Chondrocyte (in vitro differentiated cells): ENCODE data around the gene CYGB. TPM values are rescaled to one million over a fixed set of nuclear protein-coding genes. Genes with fewer than 3 reads are reported as not detected.

Source experiments
- DNase-seq: peaks from one replicate; pipeline ENCODE4 v3.0.0; 2021; ENCODE audit warnings: mixed read lengths, low spot score
- H3K27ac Mint-ChIP-seq: one replicate; pipeline ENCODE4 v1.8.0; 2021; ENCODE audit warnings: mild to moderate bottlenecking, moderate library complexity, mixed read lengths; ENCODE audit not compliant: unreplicated experiment
- H3K27me3 Mint-ChIP-seq: 2 replicates; pipeline ENCODE4 v1.8.0; 2021; ENCODE audit warnings: low read depth, mixed read lengths
- H3K36me3 Mint-ChIP-seq: 2 replicates; pipeline ENCODE4 v1.8.0; 2021; ENCODE audit warnings: low read depth, mixed read lengths
- H3K4me1 Mint-ChIP-seq: 2 replicates; pipeline ENCODE4 v1.8.0; 2021; ENCODE audit warnings: low read depth, mild to moderate bottlenecking, mixed read lengths
- H3K4me3 Mint-ChIP-seq: one replicate; pipeline ENCODE4 v1.8.0; 2021; ENCODE audit warnings: mild to moderate bottlenecking, moderate library complexity, mixed read lengths; ENCODE audit not compliant: unreplicated experiment
- H3K9me3 Mint-ChIP-seq: 2 replicates; pipeline ENCODE4 v1.8.0; 2021; ENCODE audit warnings: low read depth, mixed read lengths
- total RNA-seq: library from RNA; stranded (reverse); gene quantifications from 3 replicates; pipeline ENCODE4 v1.2.1, GENCODE V29; 2021
- TF ChIP-seq, protein P1 (sequence below): fragments of 200-600 bp; sonication (generic); IDR thresholded peaks from 2 replicates; pipeline ENCODE4 v1.5.0; 2021; ENCODE audit warnings: antibody characterized with exemption, mild to moderate bottlenecking, moderate library complexity

Gene CYGB
- total RNA-seq, 1 donor from 2014 or later, result 5.4 TPM

DNA sequence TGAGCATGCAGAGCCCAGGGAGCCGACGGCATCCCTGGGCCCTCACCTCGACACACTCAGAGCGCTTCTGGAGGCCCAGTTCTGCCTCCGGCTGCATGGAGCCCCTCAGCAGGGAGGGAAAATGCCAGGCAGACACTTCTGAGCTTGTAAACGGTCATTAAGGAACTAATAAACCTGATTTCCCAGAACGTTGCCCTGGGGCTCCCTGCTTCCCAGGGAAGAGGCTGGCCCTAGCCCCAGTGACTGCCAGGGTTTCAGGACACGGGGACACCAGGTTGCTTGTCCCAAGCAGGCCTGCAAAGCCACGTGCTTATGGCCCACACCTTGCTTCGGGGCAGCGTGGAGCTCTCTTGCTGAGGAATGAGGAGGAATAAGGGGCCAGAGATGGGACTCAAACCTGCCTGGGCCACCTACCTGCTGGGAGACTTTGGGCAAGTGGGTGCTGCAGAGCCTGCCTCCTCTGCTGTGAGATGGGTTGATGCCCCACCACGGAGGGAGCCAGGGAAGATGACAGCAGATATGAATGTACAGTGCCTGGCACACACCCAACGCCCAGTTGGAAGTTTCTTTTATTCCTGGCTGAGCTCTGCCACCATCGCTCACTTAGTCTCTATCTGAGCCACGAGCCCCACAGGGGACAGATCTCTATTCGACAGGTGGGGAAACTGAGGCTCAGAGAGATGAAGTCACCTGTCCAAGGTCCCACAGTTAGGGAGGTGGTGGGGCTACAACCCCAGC, 41.7 kb downstream of the CYGB start:
- Mint-ChIP-seq H3K4me1 (peaks cover 44% of the 10 kb centered on the region), H3K27ac (no peak overlapping the region), H3K9me3 (no peaks in the 10 kb centered on the region), H3K27me3 (no peaks in the 10 kb centered on the region), H3K36me3 (no peaks in the 10 kb centered on the region), H3K4me3 (no peak overlapping the region)
- no peak for DNase-seq
- TF ChIP-seq, protein P1, sequence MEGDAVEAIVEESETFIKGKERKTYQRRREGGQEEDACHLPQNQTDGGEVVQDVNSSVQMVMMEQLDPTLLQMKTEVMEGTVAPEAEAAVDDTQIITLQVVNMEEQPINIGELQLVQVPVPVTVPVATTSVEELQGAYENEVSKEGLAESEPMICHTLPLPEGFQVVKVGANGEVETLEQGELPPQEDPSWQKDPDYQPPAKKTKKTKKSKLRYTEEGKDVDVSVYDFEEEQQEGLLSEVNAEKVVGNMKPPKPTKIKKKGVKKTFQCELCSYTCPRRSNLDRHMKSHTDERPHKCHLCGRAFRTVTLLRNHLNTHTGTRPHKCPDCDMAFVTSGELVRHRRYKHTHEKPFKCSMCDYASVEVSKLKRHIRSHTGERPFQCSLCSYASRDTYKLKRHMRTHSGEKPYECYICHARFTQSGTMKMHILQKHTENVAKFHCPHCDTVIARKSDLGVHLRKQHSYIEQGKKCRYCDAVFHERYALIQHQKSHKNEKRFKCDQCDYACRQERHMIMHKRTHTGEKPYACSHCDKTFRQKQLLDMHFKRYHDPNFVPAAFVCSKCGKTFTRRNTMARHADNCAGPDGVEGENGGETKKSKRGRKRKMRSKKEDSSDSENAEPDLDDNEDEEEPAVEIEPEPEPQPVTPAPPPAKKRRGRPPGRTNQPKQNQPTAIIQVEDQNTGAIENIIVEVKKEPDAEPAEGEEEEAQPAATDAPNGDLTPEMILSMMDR, result no peak

DNA sequence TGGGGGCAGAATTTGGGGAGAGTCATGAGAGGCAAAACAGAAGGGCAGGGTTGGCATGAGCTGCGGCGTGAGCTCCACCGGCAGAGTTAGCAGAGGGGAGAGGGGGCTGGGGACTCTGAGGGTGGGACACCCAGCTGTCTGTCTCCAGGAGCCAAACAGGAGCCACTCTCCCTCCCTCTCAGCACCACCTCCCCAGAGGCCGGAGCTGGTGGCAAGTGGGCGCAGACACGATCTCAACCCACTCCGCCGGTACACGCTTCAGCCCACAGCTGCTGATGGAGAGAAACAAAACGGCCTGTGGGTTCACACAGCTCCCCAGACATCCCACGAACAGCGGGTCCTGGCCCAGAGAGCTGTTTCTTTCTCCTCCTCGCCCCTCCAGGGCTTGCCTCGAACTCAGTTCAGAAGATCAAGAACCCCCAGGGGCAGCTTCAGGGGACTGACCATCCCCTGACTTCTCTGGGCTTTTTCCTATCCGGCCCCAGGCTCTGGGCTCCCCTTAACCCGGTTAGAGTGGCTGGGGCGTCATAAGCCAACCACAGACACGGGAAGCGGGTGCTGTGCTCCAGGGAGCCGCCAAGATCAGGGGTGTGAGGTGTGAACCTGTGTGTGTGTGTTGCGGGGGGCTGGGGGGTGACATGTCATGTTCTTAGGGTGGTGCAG, 43.9 kb downstream of the CYGB start:
- TF ChIP-seq, protein P1, result no peak
- H3K9me3 Mint-ChIP-seq, result no peaks in the 10 kb centered on the region
- H3K36me3 Mint-ChIP-seq, result no peaks in the 10 kb centered on the region
- DNase-seq, result no peak
- H3K27me3 Mint-ChIP-seq, result no peaks in the 10 kb centered on the region
- peaks cover 27% of the 10 kb centered on the region for H3K4me1 Mint-ChIP-seq
- H3K27ac Mint-ChIP-seq, result peak overlapping the region; percentile 89
- H3K4me3 Mint-ChIP-seq, result no peak overlapping the region

DNA sequence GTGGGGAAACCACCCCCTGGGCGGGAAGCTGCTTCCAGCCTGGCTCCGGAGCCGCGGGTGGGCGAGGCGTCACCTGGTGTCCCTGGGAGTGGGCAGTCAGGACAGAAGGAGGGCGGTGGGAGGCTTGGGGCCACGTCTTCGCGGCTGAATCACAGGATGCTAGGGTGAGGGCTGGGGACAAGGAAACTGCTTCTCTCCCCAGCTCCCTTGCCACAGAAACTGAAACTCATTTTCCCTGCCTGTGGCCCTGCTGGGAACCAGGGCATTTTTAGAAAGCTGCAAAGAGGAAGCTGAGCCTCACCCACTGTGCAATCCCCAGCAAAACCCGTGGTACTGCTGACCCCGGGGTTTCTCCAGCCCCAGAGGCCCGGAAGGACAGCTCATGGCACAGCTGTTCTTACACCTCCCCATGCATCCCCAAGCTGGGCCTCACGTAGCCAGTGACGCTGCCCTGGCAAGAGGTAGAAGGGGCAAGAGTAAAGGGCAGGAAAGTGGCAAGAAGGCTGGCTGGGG, 44.5 kb downstream of the CYGB start:
- DNase-seq, result no peak
- Mint-ChIP-seq H3K4me3 (peak overlapping the region; percentile 16), H3K27ac (peak overlapping the region; percentile 89)

DNA sequence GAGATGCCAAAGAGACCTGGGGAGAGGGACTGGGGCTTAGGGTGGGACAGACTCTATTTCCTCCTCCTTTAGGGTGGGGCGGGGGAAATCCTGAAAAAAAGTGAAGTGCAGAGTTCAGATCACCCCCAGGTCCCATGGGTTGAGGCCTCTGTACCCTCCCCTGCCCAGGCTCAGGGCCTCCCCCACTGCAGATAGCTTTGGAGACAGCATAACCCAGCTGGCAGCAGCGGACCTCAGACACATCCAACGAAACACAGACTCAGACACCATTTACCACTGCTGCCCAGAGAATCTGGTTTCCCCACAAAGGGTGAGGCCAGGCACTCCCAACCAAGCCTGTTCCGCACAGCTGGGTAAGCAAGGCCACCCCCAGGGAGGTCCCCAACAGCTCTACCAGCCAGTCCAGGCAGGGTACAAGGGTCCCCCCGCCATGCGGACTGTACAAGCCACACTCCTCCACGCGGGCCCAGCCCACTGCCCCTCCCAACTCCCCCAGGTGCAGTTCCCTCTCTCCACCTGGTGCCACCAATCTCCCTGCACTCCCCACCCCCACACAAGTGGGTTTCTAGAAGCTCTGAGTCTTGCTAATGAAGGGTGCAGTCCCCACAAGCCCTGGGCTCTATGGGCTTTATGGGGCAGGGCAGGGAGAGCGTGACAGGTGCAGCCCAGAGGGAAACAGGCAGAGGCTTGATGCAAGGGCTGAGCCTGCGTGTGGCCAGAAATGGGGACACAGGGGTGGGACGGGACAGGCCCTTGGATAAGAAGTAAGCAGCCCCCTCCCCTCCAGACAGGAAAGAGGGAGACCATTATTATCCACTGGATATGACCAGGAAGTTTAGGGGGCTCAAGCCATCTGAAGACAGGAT, 45.2 kb downstream of the CYGB start:
- H3K4me1 Mint-ChIP-seq, result peaks cover 15% of the 10 kb centered on the region
- TF ChIP-seq, protein P1, result no peak
- no peaks in the 10 kb centered on the region for H3K9me3 Mint-ChIP-seq
- DNase-seq, result no peak
- H3K27ac Mint-ChIP-seq, result peak overlapping the region; percentile 89
- no peaks in the 10 kb centered on the region for H3K36me3 Mint-ChIP-seq
- H3K27me3 Mint-ChIP-seq, result no peaks in the 10 kb centered on the region
- no peak overlapping the region for H3K4me3 Mint-ChIP-seq

More for the DNA sequence above, 44.5 kb downstream of the CYGB start:
- no peaks in the 10 kb centered on the region for H3K36me3 Mint-ChIP-seq
- TF ChIP-seq, protein P1, result no peak
- peaks cover 22% of the 10 kb centered on the region for H3K4me1 Mint-ChIP-seq
- H3K9me3 Mint-ChIP-seq, result no peaks in the 10 kb centered on the region
- no peaks in the 10 kb centered on the region for H3K27me3 Mint-ChIP-seq
